Keratinocyte (primary cell): Measurements from ENCODE around the gene DTYMK. TPM values are rescaled to one million over a fixed set of nuclear protein-coding genes. Genes with fewer than 3 reads are reported as not detected.

Experiments
- DNase-seq: peaks from one replicate; pipeline ENCODE4 v3.0.0-alpha.2; 2011; ENCODE audit warnings: low read depth, missing footprints, low spot score
- FAIRE-seq: peaks from 2 replicates; lab custom pipeline; 2011; peaks lifted over from hg19 to GRCh38; lab: Jason Lieb, UNC
- H2AFZ ChIP-seq: 2 replicates; pipeline ENCODE4 v1.6.0; 2012; ENCODE audit warnings: low read length, control low read depth, inconsistent platforms; ENCODE audit not compliant: control insufficient read depth
- H3K27ac ChIP-seq: 2 replicates; pipeline ENCODE4 v1.5.1; 2011; ENCODE audit warnings: low read length; ENCODE audit not compliant: control insufficient read depth, insufficient read depth
- H3K27me3 ChIP-seq: 3 replicates; pipeline ENCODE4 v1.6.0; 2011; ENCODE audit warnings: low read length; ENCODE audit not compliant: control insufficient read depth, insufficient read depth; ENCODE audit errors: extremely low read depth
- H3K36me3 ChIP-seq, 2 experiments: 2 replicates in 1 of 2; 3 replicates in 1 of 2; pipeline ENCODE4 v1.5.1; 2011; ENCODE audit warnings: low read length in 2 of 2, mild to moderate bottlenecking in 1 of 2; ENCODE audit not compliant: control insufficient read depth in 2 of 2, insufficient read depth in 2 of 2; ENCODE audit errors: extremely low read depth in 1 of 2
- H3K4me1 ChIP-seq: 3 replicates; pipeline ENCODE4 v1.5.1; 2011; ENCODE audit warnings: low read length; ENCODE audit not compliant: control insufficient read depth, insufficient read depth; ENCODE audit errors: extremely low read depth
- H3K4me2 ChIP-seq: 3 replicates; pipeline ENCODE4 v1.6.0; 2011; ENCODE audit warnings: low read depth, low read length; ENCODE audit not compliant: control insufficient read depth, insufficient read depth; ENCODE audit errors: extremely low read depth
- H3K4me3 ChIP-seq, 3 experiments: fragments of 200-600 bp in 1 of 3; sonication (generic) in 1 of 3; 2 replicates in 2 of 3; 3 replicates in 1 of 3; pipeline ENCODE4 v1.5.1; 2011 to 2016; ENCODE audit warnings: low read length in 3 of 3, mild to moderate bottlenecking in 3 of 3, control low read depth in 2 of 3, inconsistent platforms in 1 of 3, low read depth in 1 of 3, mixed read lengths in 1 of 3, mixed run types in 1 of 3, moderate library complexity in 1 of 3; ENCODE audit not compliant: control insufficient read depth in 2 of 3, insufficient read depth in 2 of 3; ENCODE audit errors: extremely low read depth in 1 of 3
- H3K79me2 ChIP-seq: 2 replicates; pipeline ENCODE4 v1.6.0; 2012; ENCODE audit warnings: low read length; ENCODE audit not compliant: control insufficient read depth, insufficient read depth
- H3K9ac ChIP-seq: 3 replicates; pipeline ENCODE4 v1.6.0; 2011; ENCODE audit warnings: low read length; ENCODE audit not compliant: control insufficient read depth, insufficient read depth; ENCODE audit errors: extremely low read depth
- H3K9me1 ChIP-seq: 3 replicates; pipeline ENCODE4 v1.6.0; 2011; ENCODE audit warnings: low read length; ENCODE audit not compliant: control insufficient read depth, insufficient read depth; ENCODE audit errors: extremely low read depth
- H3K9me3 ChIP-seq: 2 replicates; pipeline ENCODE4 v1.5.1; 2012; ENCODE audit warnings: low read depth, low read length; ENCODE audit not compliant: control insufficient read depth
- H4K20me1 ChIP-seq: 3 replicates; pipeline ENCODE4 v1.6.0; 2011; ENCODE audit warnings: low read length; ENCODE audit not compliant: control insufficient read depth, insufficient read depth; ENCODE audit errors: extremely low read depth
- EZH2 ChIP-seq: IDR thresholded peaks from one replicate; pipeline ENCODE4 v1.6.1; 2012; ENCODE audit warnings: inconsistent platforms, mild to moderate bottlenecking, low read length, moderate library complexity
- dilution Hi-C: fragments of 300-500 bp; cut with MboI; formaldehyde crosslinking; loops from one replicate; pipeline ENCODE4 v1.7.0; 2020; ENCODE audit warnings: low sequenced_read_pairs; ENCODE audit not compliant: extremely low pct_ligation_motif_present
- polyA plus RNA-seq, 5 experiments: library from polyadenylated mRNA; depleted of rRNA in 3 of 5; stranded (reverse) in 3 of 5; stranded (forward) in 1 of 5; unstranded in 1 of 5; fragments of >200 nt; gene quantifications; 1 replicate in 1 of 5; 2 replicates in 3 of 5; 3 replicates in 1 of 5; pipeline versions ENCODE4 v1.2.1 to v1.2.3, GENCODE V29; 2011 to 2012; ENCODE audit warnings: missing spikeins in 2 of 5, low read depth in 1 of 5, low replicate concordance in 1 of 5
- TF ChIP-seq, protein P1 (sequence below), 3 experiments: IDR thresholded peaks in 1 of 3; conservative IDR thresholded peaks in 1 of 3; optimal IDR thresholded peaks in 1 of 3; 2 replicates in 2 of 3; 3 replicates in 1 of 3; pipeline versions ENCODE3 to v1.5.1; 2011; ENCODE audit warnings: low read length in 3 of 3, mild to moderate bottlenecking in 3 of 3, moderate library complexity in 2 of 3, control low read depth in 1 of 3, inconsistent platforms in 1 of 3; ENCODE audit not compliant: insufficient read depth in 2 of 3; ENCODE audit errors: extremely low read depth in 1 of 3

DTYMK gene
- polyA plus RNA-seq, 1 donor (not counting 4 experiments of a cell fraction or from before 2014, with no cell fraction given): 31.6 TPM

- Histone ChIP-seq H3K27me3 (no peaks in the 10 kb centered on the region), H3K4me2 (peak within 1 kb of the TSS; percentile 81), H3K4me1 (peaks cover 24% of the 10 kb centered on the region), H2AFZ (peak within 1 kb of the TSS; percentile 70), H3K9me3 (no peaks in the 10 kb centered on the region), H3K36me3 (no peaks in the 10 kb centered on the region), H3K4me3 (peak within 1 kb of the TSS; percentile 73 to 79 (median 79)), H3K9me1 (peaks cover 2% of the 10 kb centered on the region), H4K20me1 (no peaks in the 10 kb centered on the region), H3K9ac (peak within 1 kb of the TSS; percentile 84), H3K79me2 (no peaks in the 10 kb centered on the region), H3K27ac (peak within 1 kb of the TSS; percentile 75)
- TF ChIP-seq EZH2: no peak
- TF ChIP-seq, protein P1, sequence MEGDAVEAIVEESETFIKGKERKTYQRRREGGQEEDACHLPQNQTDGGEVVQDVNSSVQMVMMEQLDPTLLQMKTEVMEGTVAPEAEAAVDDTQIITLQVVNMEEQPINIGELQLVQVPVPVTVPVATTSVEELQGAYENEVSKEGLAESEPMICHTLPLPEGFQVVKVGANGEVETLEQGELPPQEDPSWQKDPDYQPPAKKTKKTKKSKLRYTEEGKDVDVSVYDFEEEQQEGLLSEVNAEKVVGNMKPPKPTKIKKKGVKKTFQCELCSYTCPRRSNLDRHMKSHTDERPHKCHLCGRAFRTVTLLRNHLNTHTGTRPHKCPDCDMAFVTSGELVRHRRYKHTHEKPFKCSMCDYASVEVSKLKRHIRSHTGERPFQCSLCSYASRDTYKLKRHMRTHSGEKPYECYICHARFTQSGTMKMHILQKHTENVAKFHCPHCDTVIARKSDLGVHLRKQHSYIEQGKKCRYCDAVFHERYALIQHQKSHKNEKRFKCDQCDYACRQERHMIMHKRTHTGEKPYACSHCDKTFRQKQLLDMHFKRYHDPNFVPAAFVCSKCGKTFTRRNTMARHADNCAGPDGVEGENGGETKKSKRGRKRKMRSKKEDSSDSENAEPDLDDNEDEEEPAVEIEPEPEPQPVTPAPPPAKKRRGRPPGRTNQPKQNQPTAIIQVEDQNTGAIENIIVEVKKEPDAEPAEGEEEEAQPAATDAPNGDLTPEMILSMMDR (optimal IDR thresholded peaks at IDR 0.05 in 1 of 3, IDR thresholded peaks at IDR 0.05 in 1 of 3, conservative IDR thresholded peaks at IDR 0.05 in 1 of 3; ENCODE audit: extremely low read depth in 1 of 3, insufficient read depth in 2 of 3, low read length in 3 of 3): no peak
- FAIRE-seq (no peak), DNase-seq (no peak)
- dilution Hi-C loops: no loop called here
Measured at GRCh38 chr2:241734467-241735208, 48.0 kb upstream of the DTYMK start, which contains the start of gene D2HGDH. Gene D2HGDH, plus strand, starts transcription at chr2:241734630. Its CDS starts 595 bp downstream, at chr2:241735225.

GRCh38 chr2:241734208-241734466 is 47.5 kb upstream of the DTYMK start:
- Histone ChIP-seq H3K9ac (no peak overlapping the region), H4K20me1 (no peaks in the 10 kb centered on the region), H3K4me1 (peaks cover 24% of the 10 kb centered on the region), H3K9me1 (peaks cover 2% of the 10 kb centered on the region), H3K36me3 (no peaks in the 10 kb centered on the region), H2AFZ (peak overlapping the region; percentile 63), H3K79me2 (no peaks in the 10 kb centered on the region), H3K4me2 (peak overlapping the region; percentile 56), H3K27me3 (no peaks in the 10 kb centered on the region), H3K27ac (no peak overlapping the region), H3K4me3 (peak overlapping the region; percentile 6 to 43 (median 22)), H3K9me3 (no peaks in the 10 kb centered on the region)
- FAIRE-seq (no peak), DNase-seq (no peak)
- dilution Hi-C loops: no loop called here
- no peak for TF ChIP-seq EZH2
- TF ChIP-seq, protein P1 (optimal IDR thresholded peaks at IDR 0.05 in 1 of 3, IDR thresholded peaks at IDR 0.05 in 1 of 3, conservative IDR thresholded peaks at IDR 0.05 in 1 of 3; ENCODE audit: extremely low read depth in 1 of 3, insufficient read depth in 2 of 3, low read length in 3 of 3): no peak
